NCI-H2029 (cell line): Measurements from ENCODE around the gene SLIT2.

Source experiments
- DNase-seq: peaks from one replicate; lab custom pipeline; 2025; lab: John Stamatoyannopoulos, UW

Gene SLIT2

DNA sequence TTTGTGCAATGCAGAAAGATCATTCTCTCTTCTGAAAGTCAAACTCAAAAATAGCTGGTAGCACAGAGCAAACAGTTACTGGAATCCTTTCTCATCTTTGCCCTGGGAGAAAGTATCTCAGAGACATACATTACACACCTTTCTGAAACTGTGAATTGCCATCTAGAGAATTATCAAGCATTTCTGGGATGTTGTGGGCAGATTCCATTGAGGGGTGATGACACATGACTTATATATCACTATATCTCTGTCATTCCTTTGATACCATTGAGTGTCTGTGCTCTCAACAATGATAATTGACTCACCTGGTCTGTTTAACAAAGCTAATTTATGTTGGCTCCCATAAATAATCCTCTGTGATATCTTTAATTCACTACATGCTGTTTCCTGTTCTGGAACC, 13.0 kb downstream of the SLIT2 start:
- no peak for DNase-seq

- DNase-seq = no peak
Observed at GRCh38 chr4:20265726-20266125, 14.0 kb downstream of the SLIT2 start.

DNA sequence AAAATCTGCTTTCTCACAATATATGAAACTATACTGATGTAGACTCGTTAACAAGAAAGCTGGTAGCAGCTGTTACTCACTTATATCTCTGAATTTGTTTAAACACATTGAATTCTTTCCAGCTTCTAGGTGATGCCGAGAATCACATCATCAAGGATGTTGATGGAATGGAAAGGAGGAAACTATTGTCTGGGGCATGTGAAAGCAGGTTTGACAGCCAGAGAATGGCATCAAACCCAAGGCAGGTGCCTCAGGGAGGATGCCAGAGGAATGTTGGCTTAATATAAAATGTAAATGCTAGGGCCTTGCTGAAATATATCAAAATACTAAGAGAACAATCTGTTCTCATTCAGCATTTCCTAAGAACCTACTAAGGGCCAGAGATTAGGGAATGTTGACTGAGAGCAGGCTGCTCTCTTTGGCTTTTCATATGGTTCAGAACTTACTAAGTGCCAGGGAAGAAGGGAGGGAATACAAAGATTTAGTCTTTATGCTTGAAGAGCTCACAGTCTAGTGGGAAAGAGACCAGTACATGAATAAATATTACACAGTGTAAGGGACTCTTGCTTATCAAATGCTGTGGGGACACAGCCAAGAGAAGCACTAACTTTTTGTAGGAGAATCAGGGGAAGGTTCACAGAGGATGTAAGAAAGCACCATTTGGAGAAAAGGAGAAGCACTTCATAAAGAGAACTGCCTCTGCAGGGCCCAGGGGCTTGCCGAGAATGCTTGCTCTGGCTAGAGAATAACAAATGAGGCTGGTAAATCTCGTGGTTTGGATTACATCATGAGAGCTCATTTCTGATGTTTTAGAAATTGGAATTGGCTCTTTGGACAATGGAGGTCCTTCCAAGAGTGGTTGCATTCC, 14.7 kb downstream of the SLIT2 start:
- DNase-seq = no peak

- no peak for DNase-seq
Observed at GRCh38 chr4:20268028-20268427, 16.3 kb downstream of the SLIT2 start.

DNA sequence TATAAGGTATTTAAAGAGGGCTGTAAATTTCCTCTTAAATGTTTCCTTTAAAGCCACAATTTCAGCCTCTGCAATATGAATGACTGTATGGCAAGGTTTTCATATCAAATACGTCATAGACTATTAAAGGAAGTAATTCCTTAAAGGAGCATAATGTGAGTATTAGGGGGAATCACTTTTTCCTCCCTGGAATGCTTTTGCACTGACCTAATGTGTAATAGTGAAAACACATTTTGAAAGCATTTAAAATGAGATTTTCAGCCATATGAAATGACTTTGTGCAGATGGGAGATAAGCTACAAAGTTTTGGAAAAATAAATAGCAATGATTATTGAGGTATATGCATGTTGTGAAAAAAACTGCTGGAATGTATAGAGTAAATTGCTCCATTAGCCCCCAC, 17.6 kb downstream of the SLIT2 start:
- no peak for DNase-seq

- DNase-seq = no peak
Observed at GRCh38 chr4:20271950-20272349, 20.2 kb downstream of the SLIT2 start.

- DNase-seq = no peak
Observed at GRCh38 chr4:20272411-20272872, 20.7 kb downstream of the SLIT2 start.

DNA sequence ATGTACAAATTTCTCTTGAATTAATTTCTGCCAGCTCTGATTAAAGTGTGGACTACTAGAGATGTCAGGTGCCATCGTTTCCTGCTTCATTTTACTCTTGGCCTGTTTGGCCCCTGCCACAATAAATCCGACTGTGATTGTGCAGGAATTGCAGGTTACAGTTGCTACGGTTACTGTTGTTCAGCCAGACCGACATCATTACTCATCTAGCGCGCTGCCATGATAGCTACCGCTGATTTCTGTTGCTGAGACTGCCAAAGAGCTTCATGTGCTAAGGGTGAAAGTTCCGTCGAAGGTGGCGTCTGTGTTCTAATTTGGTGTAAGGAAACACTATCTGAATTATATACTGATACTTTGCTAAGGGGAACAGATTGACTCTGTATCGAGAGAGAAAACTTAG, 22.1 kb downstream of the SLIT2 start:
- no peak for DNase-seq

DNA sequence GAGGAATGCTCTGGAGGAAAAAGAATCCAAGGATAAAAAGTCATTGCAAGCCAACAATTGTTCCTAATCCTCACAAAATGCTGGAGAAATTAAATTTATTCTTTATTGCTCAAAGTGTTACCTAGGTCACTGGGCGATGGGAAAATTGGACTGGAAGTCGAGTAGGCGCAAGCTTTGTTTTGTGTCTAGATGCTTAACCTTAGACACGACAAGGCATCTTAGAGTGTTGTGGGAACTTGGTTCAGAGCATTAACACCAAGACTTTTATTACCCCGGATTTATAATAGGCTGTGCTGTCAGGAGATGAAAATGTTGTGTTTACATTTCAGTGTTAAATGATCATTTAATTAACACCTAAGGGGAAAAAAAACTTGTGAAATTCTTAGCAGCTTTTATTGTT, 25.1 kb downstream of the SLIT2 start:
- DNase-seq = no peak

DNA sequence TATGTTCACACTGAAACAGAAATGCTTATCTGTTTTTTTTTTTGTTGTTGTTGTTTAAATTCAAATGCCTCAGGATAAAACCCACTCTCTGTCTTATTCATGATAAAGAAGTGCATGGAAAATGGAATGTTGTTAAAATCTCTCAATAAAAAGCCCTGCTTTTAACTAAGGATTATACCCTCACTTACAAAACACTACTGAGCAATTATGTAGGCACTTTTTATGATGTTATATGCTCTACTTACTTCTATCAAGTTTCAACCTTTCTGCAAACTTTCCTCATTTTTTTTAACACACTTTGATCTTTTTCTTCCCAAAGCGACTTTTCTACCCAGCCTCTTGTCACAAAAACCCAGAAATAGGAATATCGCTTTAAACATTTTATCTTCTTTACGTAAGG, 26.5 kb downstream of the SLIT2 start:
- no peak for DNase-seq

GRCh38 chr4:20279381-20279780, 27.7 kb downstream of the SLIT2 start:
- no peak for DNase-seq

GRCh38 chr4:20281453-20281852, 29.7 kb downstream of the SLIT2 start:
- DNase-seq = no peak

DNA sequence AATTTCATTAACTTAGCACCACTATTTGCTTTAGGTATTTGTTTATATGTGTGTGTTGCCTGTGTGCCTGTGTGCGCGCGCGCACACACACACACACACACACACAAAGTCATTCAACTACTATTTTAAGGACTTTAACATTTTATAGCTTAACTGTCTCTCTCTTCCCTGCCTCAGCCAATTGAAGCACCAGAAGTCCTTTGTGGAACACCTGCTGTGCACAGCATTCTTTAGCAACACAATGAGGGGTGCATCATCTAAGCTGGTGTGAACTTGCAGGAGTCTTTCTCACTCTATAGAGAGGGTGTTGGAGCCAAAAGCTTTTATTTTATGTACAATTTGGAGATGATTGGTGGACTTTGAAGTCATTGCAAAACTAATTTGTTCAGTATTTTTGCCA, 31.3 kb downstream of the SLIT2 start:
- DNase-seq = no peak

DNA sequence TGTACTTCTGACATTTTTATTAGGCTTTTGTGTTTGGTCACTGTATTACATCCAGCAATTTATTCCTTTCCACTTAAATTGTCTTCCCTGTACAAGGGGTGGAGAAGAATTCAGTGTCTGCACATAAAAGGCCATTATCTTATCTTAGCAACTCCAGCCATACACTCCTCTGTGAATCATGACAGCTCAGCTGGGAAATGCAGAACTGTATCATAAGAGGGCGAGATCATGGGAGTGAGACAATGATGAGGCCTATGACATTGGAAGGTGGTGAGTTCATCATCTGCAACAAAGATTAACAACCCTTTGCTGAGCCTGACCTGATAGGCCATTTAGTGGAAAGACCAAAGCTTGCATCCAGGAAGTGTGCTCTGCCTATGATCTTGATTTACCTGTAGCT, 33.3 kb downstream of the SLIT2 start:
- DNase-seq = no peak

- DNase-seq = no peak
Observed at GRCh38 chr4:20287246-20287645, 35.5 kb downstream of the SLIT2 start.

DNA sequence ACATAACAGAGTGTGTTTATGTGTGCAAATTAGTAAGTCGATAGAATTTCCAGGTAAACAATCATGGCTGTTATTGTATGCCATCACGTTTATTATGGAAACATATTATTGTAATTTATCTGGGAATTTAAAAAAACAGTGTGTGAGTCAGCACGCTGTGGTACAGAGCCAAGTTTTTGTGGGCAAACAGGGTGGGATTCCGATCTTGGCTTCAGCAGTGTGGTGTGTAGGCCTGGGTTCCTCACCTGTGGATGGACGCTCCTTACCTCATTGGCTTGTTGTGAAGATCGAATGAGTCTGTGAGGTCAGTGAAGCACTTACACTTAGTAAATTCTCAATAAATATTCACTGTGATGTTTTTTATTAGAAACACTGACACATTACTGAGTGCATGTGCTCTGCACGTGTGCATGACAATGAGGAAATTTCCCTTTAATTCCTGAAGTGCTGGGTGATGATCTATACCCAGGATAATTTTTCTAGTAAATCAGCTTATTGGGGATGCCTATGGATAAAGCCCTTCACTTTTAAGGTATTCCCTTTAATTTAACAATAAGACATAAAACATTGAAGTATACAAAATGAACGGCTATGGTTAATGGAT, 36.4 kb downstream of the SLIT2 start:
- DNase-seq = no peak

- no peak for DNase-seq
Observed at GRCh38 chr4:20288846-20289512, 37.3 kb downstream of the SLIT2 start.

DNA sequence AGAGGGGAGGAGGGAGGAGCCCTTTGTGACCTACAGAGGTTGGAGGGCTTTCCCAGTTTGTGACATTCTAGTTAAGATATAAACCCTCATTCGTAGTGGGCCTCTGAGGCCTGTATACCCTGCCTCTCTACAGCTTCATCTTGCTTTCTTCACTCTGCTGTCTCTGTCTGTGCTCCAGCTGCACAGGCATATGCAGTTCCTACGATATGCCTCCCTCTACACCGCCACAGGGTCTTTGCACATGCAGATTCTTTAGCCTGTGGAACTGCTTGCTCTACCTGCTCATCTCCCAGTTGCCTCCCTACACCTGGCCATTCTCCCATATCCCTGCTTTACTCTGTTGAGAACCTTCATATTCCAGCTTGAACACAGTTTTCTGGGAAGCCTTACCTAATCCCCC, 38.1 kb downstream of the SLIT2 start:
- DNase-seq = no peak

DNA sequence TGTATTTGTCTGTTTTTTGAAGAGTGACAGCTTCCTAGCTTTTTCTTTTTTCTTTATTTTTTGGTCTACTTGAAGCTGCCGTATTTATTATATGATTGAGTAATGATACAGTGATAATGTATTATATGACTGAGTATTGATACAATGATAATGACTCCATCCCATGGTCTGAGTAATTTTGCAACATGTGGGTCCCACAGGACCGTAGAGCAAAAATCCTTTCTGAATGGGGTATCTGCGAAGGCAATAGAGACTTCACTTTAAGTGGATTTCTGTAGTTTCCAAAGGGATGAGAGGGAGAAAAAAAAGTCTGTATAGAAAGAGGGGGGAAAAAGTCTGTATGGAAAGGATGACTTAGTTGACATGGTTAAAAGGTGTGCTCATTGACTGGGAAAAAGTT, 41.0 kb downstream of the SLIT2 start:
- no peak for DNase-seq

- no peak for DNase-seq
Observed at GRCh38 chr4:20297261-20297660, 45.6 kb downstream of the SLIT2 start.

DNA sequence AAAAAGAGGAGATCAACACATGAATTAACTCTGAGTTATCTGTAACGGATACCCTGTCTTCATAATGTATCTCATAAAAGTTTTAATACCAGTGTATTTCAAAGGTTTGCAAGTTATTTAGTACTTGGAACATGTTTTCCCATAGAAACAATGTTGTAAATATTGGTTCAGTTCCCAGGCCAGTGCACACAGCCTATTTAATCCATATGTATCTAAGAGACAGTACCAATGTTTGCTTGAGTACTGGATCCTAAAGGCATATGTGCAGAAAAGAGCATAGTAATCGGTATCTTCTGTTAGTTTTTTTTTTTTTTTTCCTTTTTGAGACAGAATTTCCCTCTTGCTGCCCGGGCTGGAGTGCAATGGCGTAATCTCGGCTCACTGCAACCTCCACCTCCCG, 46.1 kb downstream of the SLIT2 start:
- DNase-seq = no peak

- no peak for DNase-seq
Observed at GRCh38 chr4:20298455-20298854, 46.8 kb downstream of the SLIT2 start.

DNA sequence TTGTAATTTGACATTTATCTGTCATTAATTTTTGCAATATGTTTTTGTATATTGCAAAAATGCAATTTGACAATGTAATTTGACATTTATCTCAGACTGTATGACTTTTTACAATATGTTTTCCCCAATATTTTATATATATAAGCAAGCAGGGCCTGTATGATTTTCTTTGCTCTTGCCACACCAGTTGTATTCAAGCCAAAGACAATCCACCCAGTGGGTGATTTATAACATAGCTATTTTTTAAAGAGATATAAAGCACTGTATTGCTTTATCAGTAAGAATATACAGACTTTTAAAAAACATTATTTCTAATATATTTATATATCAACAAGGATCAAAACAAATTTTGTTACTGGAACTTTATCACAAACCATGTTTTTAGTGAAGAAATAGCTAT, 47.3 kb downstream of the SLIT2 start:
- no peak for DNase-seq
